HEK293 (cell line): ENCODE measurements around the gene ICAM5.

Experiments
- CTCF ChIA-PET: fragments of 350-600 bp; formaldehyde crosslinking; extraction: SDS; loops from one replicate; lab custom pipeline; 2021; ENCODE audit warnings: antibody characterized with exemption; lab: Yijun Ruan, JAX
- POLR2A ChIA-PET: fragments of 300-600 bp; formaldehyde crosslinking; extraction: SDS; loops from one replicate; lab custom pipeline; 2020; ENCODE audit warnings: antibody characterized with exemption, inconsistent platforms; lab: Yijun Ruan, JAX
- H3K27ac ChIP-seq: fragments of 200-500 bp; sonication (Bioruptor generic); 2 replicates; pipeline ENCODE4 v1.5.1; 2014; ENCODE audit warnings: low read depth, low read length, control low read depth, inconsistent platforms; ENCODE audit errors: extremely low read depth
- H3K36me3 ChIP-seq, 2 experiments: fragments of 200-500 bp in 1 of 2; sonication (Bioruptor generic) in 1 of 2; 1 replicate in 1 of 2; 2 replicates in 1 of 2; pipeline ENCODE4 v1.5.1; 2014 to 2017; ENCODE audit warnings: inconsistent platforms in 2 of 2, low read length in 2 of 2; ENCODE audit not compliant: control insufficient read depth in 2 of 2, insufficient read depth in 1 of 2
- H3K4me1 ChIP-seq: fragments of 200-500 bp; sonication (Bioruptor generic); 2 replicates; pipeline ENCODE4 v1.5.1; 2014; ENCODE audit warnings: mild to moderate bottlenecking, low read length, inconsistent platforms; ENCODE audit not compliant: control insufficient read depth, insufficient read depth
- H3K4me3 ChIP-seq: 2 replicates; pipeline ENCODE4 v1.5.1; 2011; ENCODE audit warnings: low read depth, mild to moderate bottlenecking, control low read depth, low read length, moderate library complexity
- H3K9me3 ChIP-seq: fragments of 200-500 bp; sonication (Bioruptor generic); 2 replicates; pipeline ENCODE4 v1.5.1; 2014; ENCODE audit warnings: low read depth, low read length, inconsistent platforms; ENCODE audit not compliant: control insufficient read depth, insufficient read depth
- BCL11A ChIP-seq: fragments of 450-650 bp; formaldehyde crosslinking; IDR thresholded peaks from 2 replicates; pipeline ENCODE4 v1.5.1; 2016; ENCODE audit warnings: low read depth, missing biosample characterization, missing genetic modification characterization
- GFI1B ChIP-seq: fragments of 450-650 bp; formaldehyde crosslinking; IDR thresholded peaks from 2 replicates; pipeline ENCODE4 v1.5.1; 2016; ENCODE audit warnings: missing biosample characterization, missing genetic modification characterization
- SP7 ChIP-seq: fragments of 450-650 bp; formaldehyde crosslinking; IDR thresholded peaks from 2 replicates; pipeline ENCODE4 v1.5.1; 2016; ENCODE audit warnings: missing biosample characterization, missing genetic modification characterization
- YY1 ChIP-seq: fragments of 450-650 bp; formaldehyde crosslinking; IDR thresholded peaks from 2 replicates; pipeline ENCODE4 v1.5.1; 2018; ENCODE audit warnings: missing biosample characterization, missing genetic modification characterization
- ZNF174 ChIP-seq: fragments of 450-650 bp; formaldehyde crosslinking; IDR thresholded peaks from 2 replicates; pipeline ENCODE4 v1.5.0; 2017; ENCODE audit warnings: missing biosample characterization, mild to moderate bottlenecking, missing genetic modification characterization
- ZNF184 ChIP-seq: fragments of 450-650 bp; IDR thresholded peaks from 2 replicates; pipeline ENCODE4 v1.5.1; 2018; ENCODE audit warnings: missing biosample characterization, mild to moderate bottlenecking, missing genetic modification characterization
- ZNF19 ChIP-seq: fragments of 450-650 bp; formaldehyde crosslinking; IDR thresholded peaks from 2 replicates; pipeline ENCODE4; 2016; ENCODE audit warnings: missing biosample characterization, missing genetic modification characterization, low read depth
- ZNF341 ChIP-seq: fragments of 450-650 bp; formaldehyde crosslinking; IDR thresholded peaks from 2 replicates; pipeline ENCODE4; 2016; ENCODE audit warnings: low read depth, missing biosample characterization, missing genetic modification characterization
- ZNF548 ChIP-seq: fragments of 450-650 bp; formaldehyde crosslinking; IDR thresholded peaks from 2 replicates; pipeline ENCODE4 v1.5.1; 2016; ENCODE audit warnings: missing biosample characterization, missing genetic modification characterization
- ZNF561 ChIP-seq: fragments of 450-650 bp; IDR thresholded peaks from 2 replicates; pipeline ENCODE4 v1.5.1; 2018; ENCODE audit warnings: missing biosample characterization, missing genetic modification characterization, borderline replicate concordance
- ZNF600 ChIP-seq: fragments of 450-650 bp; formaldehyde crosslinking; IDR thresholded peaks from 2 replicates; pipeline ENCODE4 v1.5.1; 2016; ENCODE audit warnings: missing biosample characterization, missing genetic modification characterization
- ZNF624 ChIP-seq: fragments of 450-650 bp; formaldehyde crosslinking; IDR thresholded peaks from 2 replicates; pipeline ENCODE4 v1.5.1; 2017; ENCODE audit warnings: missing biosample characterization, missing genetic modification characterization
- ZNF701 ChIP-seq: fragments of 450-650 bp; formaldehyde crosslinking; IDR thresholded peaks from 2 replicates; pipeline ENCODE4 v1.5.1; 2016; ENCODE audit warnings: missing biosample characterization, missing genetic modification characterization
- ZSCAN16 ChIP-seq: fragments of 450-650 bp; formaldehyde crosslinking; IDR thresholded peaks from 2 replicates; pipeline ENCODE4 v1.5.1; 2016; ENCODE audit warnings: missing biosample characterization, missing genetic modification characterization
- ZSCAN30 ChIP-seq: fragments of 450-650 bp; IDR thresholded peaks from 2 replicates; pipeline ENCODE4 v1.5.1; 2018; ENCODE audit warnings: missing biosample characterization, mild to moderate bottlenecking, missing genetic modification characterization, moderate library complexity
- TF ChIP-seq, protein P1 (sequence below): fragments of 450-650 bp; formaldehyde crosslinking; IDR thresholded peaks from 2 replicates; pipeline ENCODE4 v1.5.1; 2016; ENCODE audit warnings: missing biosample characterization, missing genetic modification characterization
- TF ChIP-seq, protein P2 (sequence below): fragments of 450-650 bp; formaldehyde crosslinking; IDR thresholded peaks from 2 replicates; pipeline ENCODE4 v1.5.1; 2016; ENCODE audit warnings: missing biosample characterization, missing genetic modification characterization
- TF ChIP-seq, protein P3 (sequence below): fragments of 450-650 bp; formaldehyde crosslinking; IDR thresholded peaks from 2 replicates; pipeline ENCODE4 v1.5.1; 2016; ENCODE audit warnings: missing biosample characterization, missing genetic modification characterization, low read depth
- TF ChIP-seq, protein P4 (sequence below): fragments of 450-650 bp; IDR thresholded peaks from 2 replicates; pipeline ENCODE4 v1.5.1; 2018; ENCODE audit warnings: missing biosample characterization, mild to moderate bottlenecking, missing genetic modification characterization
- TF ChIP-seq, protein P5 (sequence below): fragments of 450-650 bp; formaldehyde crosslinking; IDR thresholded peaks from 2 replicates; pipeline ENCODE4 v1.5.1; 2016; ENCODE audit warnings: missing biosample characterization, missing genetic modification characterization
- TF ChIP-seq, protein P6 (sequence below): fragments of 450-650 bp; IDR thresholded peaks from 2 replicates; pipeline ENCODE4 v1.5.1; 2018; ENCODE audit warnings: missing biosample characterization, missing genetic modification characterization
- TF ChIP-seq, protein P7 (sequence below): fragments of 450-650 bp; formaldehyde crosslinking; IDR thresholded peaks from 2 replicates; pipeline ENCODE4 v1.5.0; 2017; ENCODE audit warnings: missing biosample characterization, missing genetic modification characterization, borderline replicate concordance

The ICAM5 gene

DNA sequence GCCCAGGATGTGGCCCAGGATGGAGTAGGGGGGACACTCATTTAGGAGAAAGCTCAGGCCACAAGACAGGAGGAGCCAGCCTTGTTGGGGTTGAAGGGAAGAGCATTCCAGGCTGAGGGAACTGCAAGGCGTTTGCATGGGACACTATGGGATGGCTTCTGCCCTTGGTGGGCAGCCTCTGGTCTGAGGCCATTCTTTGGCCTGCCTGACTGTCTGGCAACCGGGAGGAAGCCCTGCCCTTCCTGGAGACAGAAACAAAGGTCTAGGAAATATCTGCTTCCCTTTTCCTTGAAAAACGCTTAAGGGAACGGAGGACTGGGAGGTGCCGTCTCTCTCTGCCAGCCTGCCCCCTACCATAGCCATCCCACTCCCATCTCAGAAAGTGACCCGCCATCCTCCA is 21.7 kb upstream of the ICAM5 start:
- H3K27ac ChIP-seq = no peak overlapping the region
- no peak for TF ChIP-seq ZNF624 (tag by site-specific recombination)
- no peak for TF ChIP-seq ZNF701 (tag by site-specific recombination)
- TF ChIP-seq ZNF174 (tag by site-specific recombination) = no peak
- no peak for TF ChIP-seq ZNF548 (tag by site-specific recombination)
- TF ChIP-seq SP7 (tag by site-specific recombination) = no peak
- TF ChIP-seq ZNF341 = no peak
- TF ChIP-seq, protein P1, sequence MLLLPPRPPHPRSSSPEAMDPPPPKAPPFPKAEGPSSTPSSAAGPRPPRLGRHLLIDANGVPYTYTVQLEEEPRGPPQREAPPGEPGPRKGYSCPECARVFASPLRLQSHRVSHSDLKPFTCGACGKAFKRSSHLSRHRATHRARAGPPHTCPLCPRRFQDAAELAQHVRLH (tag by site-specific recombination) = no peak
- no peak for TF ChIP-seq YY1 (tag by site-specific recombination)
- TF ChIP-seq, all 188 proteins: peak for 0
- Histone ChIP-seq H3K9me3 (no peaks in the 10 kb centered on the region), H3K4me3 (no peak overlapping the region), H3K4me1 (no peaks in the 10 kb centered on the region), H3K36me3 (no peaks in the 10 kb centered on the region)
- CTCF ChIA-PET = interaction anchor here (0.6 to 9.2 kb wide), 8 partner anchors 8 to 304 kb away, joined by 3 to 170 read pairs (median 11); partner anchors contain the start of gene TYK2
- POLR2A ChIA-PET = interaction anchor here (1.6 kb wide), 1 partner anchor 121 kb away, joined by 3 read pairs; no protein-coding TSS in a partner anchor

DNA sequence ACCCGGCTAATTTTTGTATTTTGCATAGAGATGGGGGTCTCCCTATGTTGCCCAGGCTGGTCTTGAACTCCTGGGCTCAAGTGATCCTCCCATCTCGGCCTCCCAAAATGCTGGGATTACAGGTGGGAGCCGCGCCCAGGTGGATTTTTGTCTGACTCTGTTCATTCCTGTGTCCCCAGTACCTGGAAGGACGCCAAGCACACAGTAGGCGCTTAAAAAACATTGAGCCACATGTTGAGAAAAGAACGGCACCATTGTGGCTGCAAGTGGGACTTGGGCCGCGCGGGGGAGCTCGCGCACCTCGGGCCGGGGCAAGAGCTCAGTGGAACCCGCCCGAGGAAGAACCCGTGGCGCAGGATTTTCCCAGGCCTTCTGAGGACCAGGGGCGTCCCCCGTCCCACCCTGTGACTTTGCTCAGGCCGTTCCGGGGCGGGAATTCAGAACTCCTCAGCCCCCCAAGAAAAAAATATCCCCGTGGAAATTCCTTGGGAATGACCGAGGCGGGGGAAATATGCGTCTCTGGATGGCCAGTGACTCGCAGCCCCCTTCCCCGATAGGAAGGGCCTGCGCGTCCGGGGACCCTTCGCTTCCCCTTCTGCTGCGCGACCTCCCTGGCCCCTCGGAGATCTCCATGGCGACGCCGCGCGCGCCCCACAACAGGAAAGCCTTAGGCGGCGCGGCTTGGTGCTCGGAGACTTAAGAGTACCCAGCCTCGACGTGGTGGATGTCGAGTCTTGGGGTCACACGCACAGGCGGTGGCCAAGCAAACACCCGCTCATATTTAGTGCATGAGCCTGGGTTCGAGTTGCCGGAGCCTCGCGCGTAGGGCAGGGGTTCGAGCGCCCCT is 20.2 kb upstream of the ICAM5 start:
- no peaks in the 10 kb centered on the region for H3K4me1 ChIP-seq
- POLR2A ChIA-PET = interaction anchor here (0.6 to 2.5 kb wide), 13 partner anchors 10 to 122 kb away, joined by 3 to 17 read pairs (median 5); partner anchors contain the start of genes FDX2, ICAM5, RAVER1 and TYK2
- no peak overlapping the region for H3K27ac ChIP-seq
- no peak overlapping the region; the same call in none of the 2 replicates for H3K4me3 ChIP-seq
- CTCF ChIA-PET = interaction anchor here (0.5 to 9.2 kb wide), 24 partner anchors 9 to 431 kb away, joined by 3 to 170 read pairs (median 4); partner anchors contain the start of genes FDX2, ICAM4, ICAM5 and RAVER1
- H3K36me3 ChIP-seq = no peaks in the 10 kb centered on the region
- no peaks in the 10 kb centered on the region for H3K9me3 ChIP-seq
- TF ChIP-seq, protein P2, sequence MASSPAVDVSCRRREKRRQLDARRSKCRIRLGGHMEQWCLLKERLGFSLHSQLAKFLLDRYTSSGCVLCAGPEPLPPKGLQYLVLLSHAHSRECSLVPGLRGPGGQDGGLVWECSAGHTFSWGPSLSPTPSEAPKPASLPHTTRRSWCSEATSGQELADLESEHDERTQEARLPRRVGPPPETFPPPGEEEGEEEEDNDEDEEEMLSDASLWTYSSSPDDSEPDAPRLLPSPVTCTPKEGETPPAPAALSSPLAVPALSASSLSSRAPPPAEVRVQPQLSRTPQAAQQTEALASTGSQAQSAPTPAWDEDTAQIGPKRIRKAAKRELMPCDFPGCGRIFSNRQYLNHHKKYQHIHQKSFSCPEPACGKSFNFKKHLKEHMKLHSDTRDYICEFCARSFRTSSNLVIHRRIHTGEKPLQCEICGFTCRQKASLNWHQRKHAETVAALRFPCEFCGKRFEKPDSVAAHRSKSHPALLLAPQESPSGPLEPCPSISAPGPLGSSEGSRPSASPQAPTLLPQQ = 0 out of 2 replicates have a peak, but pooled peaks have one; percentile 36
- no peak for TF ChIP-seq ZNF19 (tag by site-specific recombination)
- TF ChIP-seq GFI1B (tag by site-specific recombination) = no peak
- TF ChIP-seq ZSCAN16 (tag by site-specific recombination) = peak; percentile 52; the same call in 1 of the 2 replicates
- peak; percentile 71; the same call in 1 of the 2 replicates for TF ChIP-seq ZNF561 (tag by site-specific recombination)
- TF ChIP-seq, protein P3, sequence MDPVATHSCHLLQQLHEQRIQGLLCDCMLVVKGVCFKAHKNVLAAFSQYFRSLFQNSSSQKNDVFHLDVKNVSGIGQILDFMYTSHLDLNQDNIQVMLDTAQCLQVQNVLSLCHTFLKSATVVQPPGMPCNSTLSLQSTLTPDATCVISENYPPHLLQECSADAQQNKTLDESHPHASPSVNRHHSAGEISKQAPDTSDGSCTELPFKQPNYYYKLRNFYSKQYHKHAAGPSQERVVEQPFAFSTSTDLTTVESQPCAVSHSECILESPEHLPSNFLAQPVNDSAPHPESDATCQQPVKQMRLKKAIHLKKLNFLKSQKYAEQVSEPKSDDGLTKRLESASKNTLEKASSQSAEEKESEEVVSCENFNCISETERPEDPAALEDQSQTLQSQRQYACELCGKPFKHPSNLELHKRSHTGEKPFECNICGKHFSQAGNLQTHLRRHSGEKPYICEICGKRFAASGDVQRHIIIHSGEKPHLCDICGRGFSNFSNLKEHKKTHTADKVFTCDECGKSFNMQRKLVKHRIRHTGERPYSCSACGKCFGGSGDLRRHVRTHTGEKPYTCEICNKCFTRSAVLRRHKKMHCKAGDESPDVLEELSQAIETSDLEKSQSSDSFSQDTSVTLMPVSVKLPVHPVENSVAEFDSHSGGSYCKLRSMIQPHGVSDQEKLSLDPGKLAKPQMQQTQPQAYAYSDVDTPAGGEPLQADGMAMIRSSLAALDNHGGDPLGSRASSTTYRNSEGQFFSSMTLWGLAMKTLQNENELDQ (tag by site-specific recombination) = no peak
- no peak for TF ChIP-seq BCL11A (tag by site-specific recombination)
- TF ChIP-seq, protein P4, sequence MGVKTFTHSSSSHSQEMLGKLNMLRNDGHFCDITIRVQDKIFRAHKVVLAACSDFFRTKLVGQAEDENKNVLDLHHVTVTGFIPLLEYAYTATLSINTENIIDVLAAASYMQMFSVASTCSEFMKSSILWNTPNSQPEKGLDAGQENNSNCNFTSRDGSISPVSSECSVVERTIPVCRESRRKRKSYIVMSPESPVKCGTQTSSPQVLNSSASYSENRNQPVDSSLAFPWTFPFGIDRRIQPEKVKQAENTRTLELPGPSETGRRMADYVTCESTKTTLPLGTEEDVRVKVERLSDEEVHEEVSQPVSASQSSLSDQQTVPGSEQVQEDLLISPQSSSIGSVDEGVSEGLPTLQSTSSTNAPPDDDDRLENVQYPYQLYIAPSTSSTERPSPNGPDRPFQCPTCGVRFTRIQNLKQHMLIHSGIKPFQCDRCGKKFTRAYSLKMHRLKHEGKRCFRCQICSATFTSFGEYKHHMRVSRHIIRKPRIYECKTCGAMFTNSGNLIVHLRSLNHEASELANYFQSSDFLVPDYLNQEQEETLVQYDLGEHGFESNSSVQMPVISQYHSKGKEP (tag by site-specific recombination) = peak; percentile 46; the same call in 1 of the 2 replicates
- TF ChIP-seq, protein P5, sequence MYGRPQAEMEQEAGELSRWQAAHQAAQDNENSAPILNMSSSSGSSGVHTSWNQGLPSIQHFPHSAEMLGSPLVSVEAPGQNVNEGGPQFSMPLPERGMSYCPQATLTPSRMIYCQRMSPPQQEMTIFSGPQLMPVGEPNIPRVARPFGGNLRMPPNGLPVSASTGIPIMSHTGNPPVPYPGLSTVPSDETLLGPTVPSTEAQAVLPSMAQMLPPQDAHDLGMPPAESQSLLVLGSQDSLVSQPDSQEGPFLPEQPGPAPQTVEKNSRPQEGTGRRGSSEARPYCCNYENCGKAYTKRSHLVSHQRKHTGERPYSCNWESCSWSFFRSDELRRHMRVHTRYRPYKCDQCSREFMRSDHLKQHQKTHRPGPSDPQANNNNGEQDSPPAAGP (tag by site-specific recombination) = peak; percentile 78; the same call in 1 of the 2 replicates
- TF ChIP-seq, protein P6, sequence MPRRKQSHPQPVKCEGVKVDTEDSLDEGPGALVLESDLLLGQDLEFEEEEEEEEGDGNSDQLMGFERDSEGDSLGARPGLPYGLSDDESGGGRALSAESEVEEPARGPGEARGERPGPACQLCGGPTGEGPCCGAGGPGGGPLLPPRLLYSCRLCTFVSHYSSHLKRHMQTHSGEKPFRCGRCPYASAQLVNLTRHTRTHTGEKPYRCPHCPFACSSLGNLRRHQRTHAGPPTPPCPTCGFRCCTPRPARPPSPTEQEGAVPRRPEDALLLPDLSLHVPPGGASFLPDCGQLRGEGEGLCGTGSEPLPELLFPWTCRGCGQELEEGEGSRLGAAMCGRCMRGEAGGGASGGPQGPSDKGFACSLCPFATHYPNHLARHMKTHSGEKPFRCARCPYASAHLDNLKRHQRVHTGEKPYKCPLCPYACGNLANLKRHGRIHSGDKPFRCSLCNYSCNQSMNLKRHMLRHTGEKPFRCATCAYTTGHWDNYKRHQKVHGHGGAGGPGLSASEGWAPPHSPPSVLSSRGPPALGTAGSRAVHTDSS (tag by site-specific recombination) = no peak
- peak; percentile 89; the same call in 1 of the 2 replicates for TF ChIP-seq ZSCAN30 (tag by site-specific recombination)
- TF ChIP-seq, protein P7, sequence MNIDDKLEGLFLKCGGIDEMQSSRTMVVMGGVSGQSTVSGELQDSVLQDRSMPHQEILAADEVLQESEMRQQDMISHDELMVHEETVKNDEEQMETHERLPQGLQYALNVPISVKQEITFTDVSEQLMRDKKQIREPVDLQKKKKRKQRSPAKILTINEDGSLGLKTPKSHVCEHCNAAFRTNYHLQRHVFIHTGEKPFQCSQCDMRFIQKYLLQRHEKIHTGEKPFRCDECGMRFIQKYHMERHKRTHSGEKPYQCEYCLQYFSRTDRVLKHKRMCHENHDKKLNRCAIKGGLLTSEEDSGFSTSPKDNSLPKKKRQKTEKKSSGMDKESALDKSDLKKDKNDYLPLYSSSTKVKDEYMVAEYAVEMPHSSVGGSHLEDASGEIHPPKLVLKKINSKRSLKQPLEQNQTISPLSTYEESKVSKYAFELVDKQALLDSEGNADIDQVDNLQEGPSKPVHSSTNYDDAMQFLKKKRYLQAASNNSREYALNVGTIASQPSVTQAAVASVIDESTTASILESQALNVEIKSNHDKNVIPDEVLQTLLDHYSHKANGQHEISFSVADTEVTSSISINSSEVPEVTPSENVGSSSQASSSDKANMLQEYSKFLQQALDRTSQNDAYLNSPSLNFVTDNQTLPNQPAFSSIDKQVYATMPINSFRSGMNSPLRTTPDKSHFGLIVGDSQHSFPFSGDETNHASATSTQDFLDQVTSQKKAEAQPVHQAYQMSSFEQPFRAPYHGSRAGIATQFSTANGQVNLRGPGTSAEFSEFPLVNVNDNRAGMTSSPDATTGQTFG (tag by site-specific recombination) = no peak
- no peak for TF ChIP-seq ZNF600 (tag by site-specific recombination)
- TF ChIP-seq ZNF184 = no peak
